Sigmoid colon (tissue), 7 donors: Measurements from ENCODE around the gene CERS6. TPM values are rescaled to one million over a fixed set of nuclear protein-coding genes. Genes with fewer than 3 reads are reported as not detected.

Source experiments
- DNase-seq: peaks from one replicate; pipeline ENCODE4 v3.0.0-alpha.2; 2019
- H3K27ac ChIP-seq, 4 donors: fragments of 200-600 bp; sonication (generic); one replicate each; pipeline ENCODE4 v1.5.1; 2016 to 2019; ENCODE audit warnings: mild to moderate bottlenecking in 1 of 4
- H3K27me3 ChIP-seq, 3 donors: fragments of 200-600 bp; sonication (generic); one replicate each; pipeline ENCODE4 v1.5.1; 2019; ENCODE audit warnings: mild to moderate bottlenecking in 1 of 3
- H3K36me3 ChIP-seq, 4 donors: fragments of 200-600 bp; sonication (generic); one replicate each; pipeline ENCODE4 v1.5.1; 2016 to 2019
- H3K4me1 ChIP-seq, 4 donors: fragments of 200-600 bp; sonication (generic); one replicate each; pipeline ENCODE4 v1.5.1; 2017 to 2019
- H3K4me3 ChIP-seq, 4 donors: fragments of 200-600 bp; sonication (generic); one replicate each; pipeline ENCODE4 v1.5.1; 2017 to 2019; ENCODE audit warnings: mild to moderate bottlenecking in 2 of 4, moderate library complexity in 1 of 4
- H3K9me3 ChIP-seq, 4 donors: fragments of 200-600 bp in 3 of 4; sonication (generic) in 3 of 4; one replicate each; pipeline versions ENCODE4 v1.5.1 to v1.6.1; 2013 to 2019
- EP300 ChIP-seq, 4 donors: sonication (generic); formaldehyde crosslinking; IDR thresholded peaks; one replicate each; pipeline ENCODE4 v1.6.1; 2017; ENCODE audit warnings: antibody characterized with exemption in 4 of 4
- POLR2A ChIP-seq, 2 donors: fragments of 450-650 bp; IDR thresholded peaks; one replicate each; pipeline ENCODE4 v1.6.1; 2016; ENCODE audit warnings: antibody characterized with exemption in 2 of 2, mild to moderate bottlenecking in 2 of 2, moderate library complexity in 2 of 2
- POLR2AphosphoS5 ChIP-seq, 4 donors: sonication (generic); formaldehyde crosslinking; IDR thresholded peaks; one replicate each; pipeline ENCODE4 v1.6.1; 2017; ENCODE audit warnings: antibody characterized with exemption in 4 of 4
- WGBS, 2 donors: extraction: QIAGEN DNeasy Blood & Tissue Kit; methylation state at CpG; one replicate each; pipeline ENCODE4 v1.1.7; 2013; 5-methylcytosine and 5-hydroxymethylcytosine counted together
- intact Hi-C: fragments of 100-400 bp; cut with DNase I; formaldehyde crosslinking; loops from one replicate; pipeline ENCODE4 v1.15.1; 2023
- polyA plus RNA-seq, 3 donors: library from polyadenylated mRNA; stranded (reverse); fragments of 200-250 nt; gene quantifications; one replicate each; pipeline ENCODE4 v1.2.3, GENCODE V29; 2013
- total RNA-seq, 4 donors: library from RNA; depleted of rRNA; stranded (reverse); fragments of >200 nt; gene quantifications; one replicate each; pipeline ENCODE4 v1.1.0, GENCODE V29; 2016
- TF ChIP-seq, protein P1 (sequence below), 4 experiments: fragments of 450-650 bp in 3 of 4; fragments of 200-600 bp in 1 of 4; IDR thresholded peaks; one replicate each; pipeline ENCODE4 v1.5.1; 2016 to 2019; ENCODE audit warnings: antibody characterized with exemption in 4 of 4, mild to moderate bottlenecking in 3 of 4, moderate library complexity in 2 of 4
- donor health status: healthy with polysubstance abuse.
- donor health status: Bipolar disorder and iron deficiency.
- donor health status: healthy.

CERS6 gene
- total and polyA plus RNA-seq, 7 donors = 4.4 to 21.0 (median 11.2) TPM

DNA sequence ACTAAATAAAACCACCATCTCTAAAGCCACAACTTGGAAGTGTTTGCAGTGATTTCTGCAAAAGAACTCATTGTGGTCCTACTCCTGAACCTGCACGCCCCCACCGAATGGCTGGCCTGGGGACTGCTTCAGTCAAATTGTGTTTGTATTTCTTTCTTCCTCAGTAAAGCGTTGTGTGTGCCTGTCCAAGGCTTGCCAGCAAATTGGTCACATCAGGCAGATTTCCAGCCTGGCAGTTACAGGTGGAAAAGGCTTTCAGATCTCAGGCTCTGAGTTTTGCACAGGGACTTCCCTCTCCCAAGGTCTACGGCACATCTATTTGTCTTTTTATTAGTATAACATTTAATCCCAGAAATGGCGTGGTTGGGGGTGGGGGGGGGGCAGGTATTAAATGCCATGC lies 292.4 kb downstream of the CERS6 start:
- WGBS, 2 donors = 72 to 84% methylated on average over 5 of the region's 5 CpGs
- TF ChIP-seq POLR2AphosphoS5 (IDR thresholded peaks at IDR 0.05) (no peak), EP300 (IDR thresholded peaks at IDR 0.05) (no peak), POLR2A (IDR thresholded peaks at IDR 0.05) (no peak)
- TF ChIP-seq, protein P1, sequence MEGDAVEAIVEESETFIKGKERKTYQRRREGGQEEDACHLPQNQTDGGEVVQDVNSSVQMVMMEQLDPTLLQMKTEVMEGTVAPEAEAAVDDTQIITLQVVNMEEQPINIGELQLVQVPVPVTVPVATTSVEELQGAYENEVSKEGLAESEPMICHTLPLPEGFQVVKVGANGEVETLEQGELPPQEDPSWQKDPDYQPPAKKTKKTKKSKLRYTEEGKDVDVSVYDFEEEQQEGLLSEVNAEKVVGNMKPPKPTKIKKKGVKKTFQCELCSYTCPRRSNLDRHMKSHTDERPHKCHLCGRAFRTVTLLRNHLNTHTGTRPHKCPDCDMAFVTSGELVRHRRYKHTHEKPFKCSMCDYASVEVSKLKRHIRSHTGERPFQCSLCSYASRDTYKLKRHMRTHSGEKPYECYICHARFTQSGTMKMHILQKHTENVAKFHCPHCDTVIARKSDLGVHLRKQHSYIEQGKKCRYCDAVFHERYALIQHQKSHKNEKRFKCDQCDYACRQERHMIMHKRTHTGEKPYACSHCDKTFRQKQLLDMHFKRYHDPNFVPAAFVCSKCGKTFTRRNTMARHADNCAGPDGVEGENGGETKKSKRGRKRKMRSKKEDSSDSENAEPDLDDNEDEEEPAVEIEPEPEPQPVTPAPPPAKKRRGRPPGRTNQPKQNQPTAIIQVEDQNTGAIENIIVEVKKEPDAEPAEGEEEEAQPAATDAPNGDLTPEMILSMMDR (IDR thresholded peaks at IDR 0.05) = no peak
- Histone ChIP-seq H3K27ac (no peak overlapping the region), H3K27me3 (no peaks in the 10 kb centered on the region), H3K36me3 (no peaks in the 10 kb centered on the region), H3K4me3 (no peak overlapping the region), H3K9me3 (no peaks in the 10 kb centered on the region), H3K4me1 (no peaks in the 10 kb centered on the region)
- intact Hi-C loops = no loop called here
- no peak for DNase-seq

DNA sequence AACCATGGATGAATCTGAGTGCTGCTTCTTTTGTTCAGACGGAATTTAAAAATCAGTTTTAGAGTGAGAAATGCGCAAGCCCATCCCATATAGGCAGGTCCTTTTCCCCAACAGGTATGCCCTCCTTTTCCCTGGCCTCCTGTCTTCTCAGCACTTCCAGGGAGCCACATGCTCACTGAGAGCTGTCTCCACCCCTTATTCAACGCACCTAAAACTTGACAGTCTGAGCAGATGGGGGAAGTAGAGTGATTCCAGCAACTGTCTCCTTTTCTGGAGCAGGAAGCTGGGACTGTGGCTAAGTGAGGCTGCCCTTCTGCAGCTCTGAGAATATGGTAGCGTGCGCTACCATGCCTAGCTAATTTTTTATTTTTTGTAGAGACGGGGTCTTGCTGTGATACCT lies 293.2 kb downstream of the CERS6 start:
- no peak overlapping the region for H3K4me3 ChIP-seq
- no peak overlapping the region for H3K27ac ChIP-seq
- TF ChIP-seq POLR2A (IDR thresholded peaks at IDR 0.05) = no peak
- TF ChIP-seq, protein P1 (IDR thresholded peaks at IDR 0.05) = no peak
- TF ChIP-seq EP300 (IDR thresholded peaks at IDR 0.05) = no peak
- TF ChIP-seq POLR2AphosphoS5 (IDR thresholded peaks at IDR 0.05) = no peak
- intact Hi-C loops = no loop called here
- H3K9me3 ChIP-seq = no peaks in the 10 kb centered on the region
- DNase-seq = no peak
- 69 to 79% methylated on average over 3 of the region's 6 CpGs for whole genome bisulfite sequencing, 2 donors
- no peaks in the 10 kb centered on the region for H3K27me3 ChIP-seq
- H3K4me1 ChIP-seq = no peaks in the 10 kb centered on the region
- H3K36me3 ChIP-seq = no peaks in the 10 kb centered on the region

DNA sequence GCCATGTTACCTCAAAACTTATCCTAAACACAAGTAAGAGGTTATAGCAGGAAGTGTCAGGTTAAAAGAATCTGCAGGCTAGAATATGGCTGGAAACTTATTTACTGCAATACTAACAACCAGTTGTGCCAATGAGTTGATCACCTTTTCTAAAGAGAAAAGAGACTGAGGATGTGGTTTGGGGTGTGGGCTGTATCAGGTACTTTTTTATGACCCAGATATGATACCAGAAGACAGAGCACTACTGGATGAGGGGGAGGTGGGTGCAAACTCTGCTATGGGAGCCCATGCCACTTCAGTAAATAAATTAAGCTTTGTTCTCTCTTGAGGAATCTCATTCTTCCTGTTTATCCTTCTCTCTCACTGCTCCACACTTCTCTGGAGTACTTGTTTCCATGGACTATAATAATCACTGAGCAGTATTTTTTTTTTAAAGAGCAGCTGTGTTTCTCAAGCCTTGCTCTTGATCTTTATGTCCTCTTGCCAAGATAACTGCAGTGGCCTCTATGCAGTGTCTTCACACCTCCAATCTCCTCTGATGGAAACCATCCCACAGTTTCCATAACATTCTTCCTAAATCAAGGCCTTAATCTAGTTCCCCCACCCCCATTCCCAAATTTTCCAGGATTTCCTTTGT lies 295.1 kb downstream of the CERS6 start:
- Histone ChIP-seq H3K36me3 (no peaks in the 10 kb centered on the region), H3K4me1 (no peaks in the 10 kb centered on the region), H3K27me3 (no peaks in the 10 kb centered on the region), H3K4me3 (no peak overlapping the region), H3K9me3 (no peaks in the 10 kb centered on the region), H3K27ac (no peak overlapping the region)
- DNase-seq = no peak
- TF ChIP-seq, protein P1 (IDR thresholded peaks at IDR 0.05) = no peak
- TF ChIP-seq EP300 (IDR thresholded peaks at IDR 0.05) = no peak
- TF ChIP-seq POLR2A (IDR thresholded peaks at IDR 0.05) = no peak
- no peak for TF ChIP-seq POLR2AphosphoS5 (IDR thresholded peaks at IDR 0.05)
- intact Hi-C loops = no loop called here

DNA sequence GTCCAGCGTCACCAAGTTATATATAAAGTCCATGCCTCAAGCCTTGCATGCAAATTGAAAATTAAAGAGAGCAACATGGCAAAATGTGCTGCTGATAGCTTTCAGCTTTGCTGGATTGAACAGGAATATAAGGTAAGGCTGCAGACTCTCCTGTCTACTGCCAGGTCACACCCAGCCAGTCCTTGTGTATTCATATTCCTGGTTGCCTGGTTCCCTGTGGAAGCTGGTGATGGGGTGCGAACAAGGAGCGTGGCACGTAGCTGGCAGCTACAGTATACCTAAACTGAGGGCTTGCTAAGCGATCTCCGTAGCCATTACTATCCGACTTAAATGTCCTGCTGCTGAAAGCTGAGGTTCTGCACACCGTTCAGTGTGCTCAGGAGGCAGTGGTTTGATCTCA lies 296.3 kb downstream of the CERS6 start:
- Histone ChIP-seq H3K4me3 (no peak overlapping the region), H3K27ac (no peak overlapping the region), H3K9me3 (no peaks in the 10 kb centered on the region), H3K36me3 (no peaks in the 10 kb centered on the region), H3K4me1 (no peaks in the 10 kb centered on the region), H3K27me3 (no peaks in the 10 kb centered on the region)
- TF ChIP-seq EP300 (IDR thresholded peaks at IDR 0.05) (no peak), POLR2AphosphoS5 (IDR thresholded peaks at IDR 0.05) (no peak), POLR2A (IDR thresholded peaks at IDR 0.05) (no peak)
- TF ChIP-seq, protein P1 (IDR thresholded peaks at IDR 0.05) = no peak
- intact Hi-C loops = no loop called here
- no peak for DNase-seq
- 95% methylated on average over 8 of the region's 8 CpGs for WGBS, 2 donors

DNA sequence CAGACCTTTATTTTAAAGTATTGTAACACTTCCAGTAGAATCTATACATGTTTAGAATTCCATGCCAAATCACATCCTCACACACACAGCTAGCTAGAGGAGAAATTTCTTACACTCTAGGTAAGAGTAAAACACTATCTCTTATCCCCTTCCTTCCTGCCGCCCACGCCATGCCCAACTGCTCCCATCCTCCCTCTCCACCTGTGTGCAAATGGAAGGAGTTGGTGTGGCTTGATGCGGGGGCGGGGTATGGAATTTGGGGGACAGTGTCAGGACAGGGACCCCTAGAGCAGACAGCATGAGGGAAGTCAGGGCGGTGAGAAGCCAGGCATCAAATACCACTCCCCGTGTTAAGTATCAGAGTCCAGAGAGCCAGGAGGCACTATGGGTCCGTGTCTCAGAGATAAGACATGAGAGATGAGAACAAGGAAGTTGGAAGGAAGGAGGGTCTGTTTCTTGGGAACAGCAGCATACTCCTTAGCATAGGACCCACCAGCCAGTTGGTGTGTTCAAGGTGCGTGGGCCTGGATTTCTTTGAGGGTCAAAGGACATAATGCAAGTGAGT lies 297.8 kb downstream of the CERS6 start:
- WGBS, 2 donors = 84 to 96% methylated on average over 8 of the region's 8 CpGs
- Histone ChIP-seq H3K27me3 (no peaks in the 10 kb centered on the region), H3K4me1 (no peaks in the 10 kb centered on the region), H3K36me3 (no peaks in the 10 kb centered on the region), H3K9me3 (no peaks in the 10 kb centered on the region), H3K4me3 (no peak overlapping the region), H3K27ac (no peak overlapping the region)
- no peak for DNase-seq
- TF ChIP-seq POLR2A (IDR thresholded peaks at IDR 0.05) = no peak
- TF ChIP-seq EP300 (IDR thresholded peaks at IDR 0.05) = no peak
- TF ChIP-seq, protein P1 (IDR thresholded peaks at IDR 0.05) = no peak
- TF ChIP-seq POLR2AphosphoS5 (IDR thresholded peaks at IDR 0.05) = no peak
- intact Hi-C loops = no loop called here
